Progenitor cell of endocrine pancreas (in vitro differentiated cells): ENCODE measurements around the gene SLCO2A1. TPM values are rescaled to one million over a fixed set of nuclear protein-coding genes. Genes with fewer than 3 reads are reported as not detected.

ENCODE experiments used
- DNase-seq: peaks from one replicate; pipeline ENCODE4 v3.0.0; 2021; ENCODE audit warnings: low spot score; ENCODE audit not compliant: unreplicated experiment
- H3K27ac Mint-ChIP-seq: 2 replicates; pipeline ENCODE4 v1.8.0; 2021; ENCODE audit warnings: mild to moderate bottlenecking, moderate library complexity, mixed read lengths
- H3K27me3 Mint-ChIP-seq: 2 replicates; pipeline ENCODE4 v1.8.0; 2021; ENCODE audit warnings: mixed read lengths
- H3K36me3 Mint-ChIP-seq: 2 replicates; pipeline ENCODE4 v1.8.0; 2022; ENCODE audit warnings: mixed read lengths; ENCODE audit not compliant: insufficient read depth
- H3K4me1 Mint-ChIP-seq: 2 replicates; pipeline ENCODE4 v1.8.0; 2021; ENCODE audit warnings: low read depth, mixed read lengths
- H3K4me3 Mint-ChIP-seq: 2 replicates; pipeline ENCODE4 v1.8.0; 2021; ENCODE audit warnings: low read depth, mild to moderate bottlenecking, moderate library complexity, mixed read lengths
- H3K9me3 Mint-ChIP-seq: 2 replicates; pipeline ENCODE4 v1.8.0; 2021; ENCODE audit warnings: low read depth, mixed read lengths
- total RNA-seq: library from RNA; stranded (reverse); gene quantifications from 2 replicates; pipeline ENCODE4 v1.2.1, GENCODE V29; 2021
- TF ChIP-seq, protein P1 (sequence below): fragments of 200-600 bp; sonication (generic); IDR thresholded peaks from one replicate; pipeline ENCODE4 v1.5.0; 2021; ENCODE audit warnings: antibody characterized with exemption, mild to moderate bottlenecking; ENCODE audit not compliant: unreplicated experiment

The SLCO2A1 gene
- total RNA-seq, 1 donor from 2014 or later, result 27.9 TPM

DNA sequence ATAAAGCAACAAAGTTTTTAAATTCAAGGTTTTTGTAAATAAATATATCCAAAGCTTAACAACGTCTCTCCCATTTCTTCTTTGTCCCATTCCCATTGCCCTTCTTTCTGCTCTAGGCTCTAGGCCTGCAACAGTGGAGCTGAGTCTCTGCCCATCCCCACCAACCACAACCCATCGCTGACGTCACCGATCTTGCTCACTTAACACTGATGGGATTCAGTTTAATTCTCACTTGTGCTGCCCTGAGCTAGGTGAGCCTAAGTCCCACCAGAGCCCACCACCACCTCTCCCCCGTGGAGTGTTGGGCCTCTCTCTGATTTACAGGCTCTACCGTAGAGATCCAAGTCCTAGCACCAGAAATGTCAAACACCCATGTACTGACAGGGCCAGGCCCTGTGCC lies 72.7 kb downstream of the SLCO2A1 start:
- Mint-ChIP-seq H3K4me1 (no peaks in the 10 kb centered on the region), H3K4me3 (no peak overlapping the region), H3K27ac (no peak overlapping the region), H3K27me3 (no peaks in the 10 kb centered on the region), H3K36me3 (peaks cover 3% of the 10 kb centered on the region), H3K9me3 (peaks cover 3% of the 10 kb centered on the region)
- TF ChIP-seq, protein P1, sequence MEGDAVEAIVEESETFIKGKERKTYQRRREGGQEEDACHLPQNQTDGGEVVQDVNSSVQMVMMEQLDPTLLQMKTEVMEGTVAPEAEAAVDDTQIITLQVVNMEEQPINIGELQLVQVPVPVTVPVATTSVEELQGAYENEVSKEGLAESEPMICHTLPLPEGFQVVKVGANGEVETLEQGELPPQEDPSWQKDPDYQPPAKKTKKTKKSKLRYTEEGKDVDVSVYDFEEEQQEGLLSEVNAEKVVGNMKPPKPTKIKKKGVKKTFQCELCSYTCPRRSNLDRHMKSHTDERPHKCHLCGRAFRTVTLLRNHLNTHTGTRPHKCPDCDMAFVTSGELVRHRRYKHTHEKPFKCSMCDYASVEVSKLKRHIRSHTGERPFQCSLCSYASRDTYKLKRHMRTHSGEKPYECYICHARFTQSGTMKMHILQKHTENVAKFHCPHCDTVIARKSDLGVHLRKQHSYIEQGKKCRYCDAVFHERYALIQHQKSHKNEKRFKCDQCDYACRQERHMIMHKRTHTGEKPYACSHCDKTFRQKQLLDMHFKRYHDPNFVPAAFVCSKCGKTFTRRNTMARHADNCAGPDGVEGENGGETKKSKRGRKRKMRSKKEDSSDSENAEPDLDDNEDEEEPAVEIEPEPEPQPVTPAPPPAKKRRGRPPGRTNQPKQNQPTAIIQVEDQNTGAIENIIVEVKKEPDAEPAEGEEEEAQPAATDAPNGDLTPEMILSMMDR, result no peak
- no peak for DNase-seq

DNA sequence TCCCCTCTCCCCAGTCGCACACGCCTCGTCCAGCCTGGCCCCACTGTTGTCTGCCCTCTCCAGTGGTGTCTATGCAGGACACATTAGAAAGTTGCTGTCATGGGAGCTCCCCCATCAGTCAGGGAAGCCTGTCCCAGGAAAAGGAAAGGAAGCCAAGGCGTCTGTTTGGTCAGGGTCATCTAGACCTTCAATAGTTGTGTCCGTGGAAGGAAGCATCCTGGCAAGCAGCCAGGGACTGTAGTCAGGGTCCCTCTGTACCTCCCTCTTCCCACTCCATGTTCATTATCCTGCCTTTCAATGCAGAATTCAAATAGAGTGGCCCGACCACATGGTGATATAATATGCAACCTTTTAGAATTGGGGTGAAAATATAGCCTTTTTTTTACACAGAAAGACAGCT lies 73.4 kb downstream of the SLCO2A1 start:
- peaks cover 3% of the 10 kb centered on the region for H3K9me3 Mint-ChIP-seq
- H3K4me1 Mint-ChIP-seq, result no peaks in the 10 kb centered on the region
- DNase-seq, result no peak
- TF ChIP-seq, protein P1, result no peak
- no peak overlapping the region for H3K4me3 Mint-ChIP-seq
- no peaks in the 10 kb centered on the region for H3K27me3 Mint-ChIP-seq
- H3K27ac Mint-ChIP-seq, result no peak overlapping the region
- peaks cover 3% of the 10 kb centered on the region for H3K36me3 Mint-ChIP-seq

- Mint-ChIP-seq H3K27ac (no peak overlapping the region), H3K36me3 (peaks cover 3% of the 10 kb centered on the region), H3K9me3 (peaks cover 3% of the 10 kb centered on the region), H3K4me1 (no peaks in the 10 kb centered on the region), H3K4me3 (no peak overlapping the region), H3K27me3 (no peaks in the 10 kb centered on the region)
- DNase-seq, result no peak
- TF ChIP-seq, protein P1, result no peak
These were observed 73.8 kb downstream of the SLCO2A1 start for GRCh38 chr3:133955892-133956291.

DNA sequence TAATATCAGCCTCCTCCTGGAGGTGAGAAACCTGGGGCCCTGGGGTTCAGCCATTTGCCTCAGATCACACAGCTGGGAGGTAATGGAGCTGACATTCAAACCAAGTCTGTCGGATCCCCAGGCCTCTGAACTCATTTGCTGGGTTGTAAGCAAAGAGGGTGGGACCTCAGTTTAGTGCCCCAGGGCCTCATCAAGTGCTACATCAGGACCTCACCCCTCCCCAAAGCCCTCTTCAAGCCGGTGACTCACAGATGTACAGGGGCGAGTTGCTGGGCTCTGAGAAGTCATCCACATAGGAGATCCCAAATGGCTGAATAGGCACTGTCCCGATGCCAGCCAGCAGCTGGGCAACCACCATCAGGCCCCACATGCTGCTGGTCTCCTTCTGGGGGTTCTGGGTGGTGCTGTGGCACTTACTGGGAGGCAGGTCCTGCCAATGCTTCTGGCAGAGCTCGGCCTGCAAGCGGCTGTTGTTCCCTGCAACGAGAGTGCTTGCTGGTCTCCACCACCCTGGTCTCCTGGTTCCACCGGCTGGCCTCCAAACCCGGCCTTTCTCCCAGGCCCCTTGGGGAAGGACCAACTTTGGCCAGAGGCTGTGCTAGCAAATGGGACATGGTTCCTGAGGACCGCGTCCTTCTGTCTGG lies 74.9 kb downstream of the SLCO2A1 start:
- no peak overlapping the region for H3K4me3 Mint-ChIP-seq
- peaks cover 2% of the 10 kb centered on the region for H3K36me3 Mint-ChIP-seq
- no peak for DNase-seq
- no peaks in the 10 kb centered on the region for H3K27me3 Mint-ChIP-seq
- no peaks in the 10 kb centered on the region for H3K9me3 Mint-ChIP-seq
- TF ChIP-seq, protein P1, result no peak
- H3K27ac Mint-ChIP-seq, result no peak overlapping the region
- no peaks in the 10 kb centered on the region for H3K4me1 Mint-ChIP-seq

DNA sequence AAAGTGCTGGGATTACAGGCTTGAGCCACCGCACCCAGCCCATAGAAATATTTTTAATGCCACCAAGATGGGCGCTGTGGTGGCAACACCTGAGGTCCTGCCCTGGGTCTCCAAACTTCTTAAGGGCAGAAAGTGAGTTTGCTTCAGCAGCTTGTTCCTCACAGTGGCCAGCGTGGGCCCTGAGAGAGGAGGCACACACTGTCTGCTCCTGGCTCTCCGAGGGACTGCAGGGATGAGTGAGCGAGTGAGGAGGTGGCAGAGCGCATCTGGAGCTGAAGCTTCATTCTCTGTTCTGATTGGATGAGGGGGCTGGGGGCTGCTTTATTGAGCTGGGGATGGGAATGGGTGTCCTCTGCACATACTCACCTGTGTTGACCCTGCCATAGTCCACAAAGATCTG lies 76.4 kb downstream of the SLCO2A1 start:
- Mint-ChIP-seq H3K27me3 (no peaks in the 10 kb centered on the region), H3K4me1 (no peaks in the 10 kb centered on the region), H3K9me3 (no peaks in the 10 kb centered on the region), H3K36me3 (peaks cover 5% of the 10 kb centered on the region), H3K4me3 (no peak overlapping the region), H3K27ac (no peak overlapping the region)
- TF ChIP-seq, protein P1, result no peak
- DNase-seq, result no peak
